GM19035 (cell line): ENCODE data around the gene ITSN1.
A peak's percentile ranks its signal among the peaks of the same experiment; 100 is the strongest.

Experiments
- ATAC-seq: cut with Tn5 transposase; IDR thresholded peaks from one replicate; pipeline ENCODE4 v1.9.1; 2021; ENCODE audit not compliant: unreplicated experiment

Gene ITSN1

GRCh38 chr21:33945652-33946270, 303.5 kb downstream of the ITSN1 start:
- no peak for ATAC-seq

DNA sequence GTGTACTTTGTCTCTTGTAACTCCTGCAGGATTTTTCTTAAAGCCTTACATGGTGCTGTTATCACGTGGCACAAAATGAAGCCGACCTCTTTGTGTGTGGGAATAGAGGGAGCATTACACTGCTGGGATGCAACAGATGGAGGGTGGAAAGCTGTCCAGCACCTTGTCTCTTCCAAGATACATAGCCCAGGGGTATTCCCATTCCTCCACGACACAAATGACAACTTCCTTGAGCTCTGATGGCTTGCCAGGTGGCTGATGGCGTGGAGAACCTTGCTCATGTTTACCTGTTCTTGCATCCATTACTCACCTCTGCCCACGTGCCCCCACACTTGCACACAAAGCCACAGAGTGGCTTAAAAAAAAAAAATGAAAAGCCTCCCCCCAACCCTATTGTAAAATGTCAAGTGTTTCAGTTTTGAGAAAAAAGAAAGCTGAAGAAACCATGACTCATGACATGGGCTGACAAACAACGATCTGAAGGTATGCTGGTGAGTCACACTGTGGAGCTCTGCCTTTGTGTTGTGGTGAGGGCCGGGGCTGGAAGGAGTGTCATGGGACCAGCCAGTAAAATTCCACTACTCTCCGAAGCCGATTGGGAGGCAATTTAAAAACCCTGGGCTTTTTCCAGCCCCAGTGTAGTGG, 305.3 kb downstream of the ITSN1 start:
- ATAC-seq = peak; percentile 59

DNA sequence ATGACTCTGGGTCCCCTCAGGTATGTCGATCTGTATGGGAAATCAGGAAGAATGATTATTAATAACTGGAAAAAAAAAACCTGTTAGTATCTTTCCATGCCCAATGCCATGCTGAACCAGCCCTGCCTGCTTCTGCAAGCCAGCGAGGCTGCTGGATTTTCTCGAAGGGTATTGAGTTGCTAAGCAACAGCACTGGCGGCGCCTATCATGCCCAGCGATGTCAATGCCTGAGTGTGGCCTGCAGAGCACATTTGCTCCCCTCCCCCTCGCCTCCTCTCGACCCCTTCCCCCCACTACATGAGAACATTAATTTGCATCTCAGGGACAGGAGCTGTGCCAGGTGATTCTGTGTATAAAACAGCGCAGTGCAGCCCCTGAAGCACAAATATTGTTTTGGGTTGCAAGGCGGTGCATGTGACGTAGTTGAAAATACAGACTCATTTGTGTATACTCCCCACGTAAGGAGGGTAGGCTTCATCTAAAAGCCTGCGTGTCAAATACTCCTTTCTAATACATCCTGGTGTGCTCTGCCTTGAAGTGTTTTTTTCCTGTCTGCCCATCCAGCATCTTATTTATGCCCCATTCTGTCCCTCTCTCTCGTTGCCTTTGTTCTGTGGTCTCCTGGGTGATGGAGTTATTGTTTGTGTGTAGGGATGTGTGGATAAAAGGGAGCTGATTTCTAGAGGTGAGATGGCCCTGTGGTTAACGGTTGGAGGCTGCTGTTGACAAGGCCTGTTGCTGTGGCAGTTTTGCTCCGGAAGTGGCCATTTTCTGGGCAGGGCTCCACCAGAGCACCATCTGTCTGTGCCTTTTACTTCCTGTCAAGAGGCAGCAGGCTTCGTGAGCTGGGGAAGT, 306.0 kb downstream of the ITSN1 start:
- ATAC-seq = peak; percentile 49

DNA sequence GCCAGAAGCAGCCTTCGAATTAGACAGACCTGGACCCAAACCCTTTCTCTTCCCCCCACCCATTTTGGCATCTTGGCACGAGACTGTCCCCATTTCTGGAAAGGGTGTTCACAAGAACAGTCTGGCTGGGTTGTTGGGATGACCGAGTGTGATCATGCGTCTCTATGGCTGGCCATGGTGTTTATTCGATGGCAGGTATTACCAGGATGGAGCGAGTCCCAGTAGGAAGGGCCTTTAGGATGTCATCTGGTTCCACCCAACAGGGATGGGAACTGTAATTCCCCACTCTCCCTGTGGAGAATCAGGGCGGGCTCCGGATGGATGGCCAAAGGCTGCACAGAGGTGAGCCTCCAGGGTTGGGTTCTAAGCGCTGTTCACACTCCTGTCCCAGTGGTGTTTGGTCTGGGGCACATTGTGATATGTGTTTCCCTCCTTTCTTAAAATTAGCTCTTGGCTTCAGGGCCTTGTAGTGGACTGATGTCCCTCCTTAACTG, 306.7 kb downstream of the ITSN1 start:
- ATAC-seq = no peak
